Activated T-cell treated with anti-CD3 and anti-CD28 coated beads for 48 hours (primary cell): ENCODE measurements around the gene AQP5.

Experiments used
- DNase-seq: peaks from one replicate; pipeline ENCODE4 v3.0.0-alpha.2; 2020; ENCODE audit warnings: low read depth

Gene AQP5

DNA sequence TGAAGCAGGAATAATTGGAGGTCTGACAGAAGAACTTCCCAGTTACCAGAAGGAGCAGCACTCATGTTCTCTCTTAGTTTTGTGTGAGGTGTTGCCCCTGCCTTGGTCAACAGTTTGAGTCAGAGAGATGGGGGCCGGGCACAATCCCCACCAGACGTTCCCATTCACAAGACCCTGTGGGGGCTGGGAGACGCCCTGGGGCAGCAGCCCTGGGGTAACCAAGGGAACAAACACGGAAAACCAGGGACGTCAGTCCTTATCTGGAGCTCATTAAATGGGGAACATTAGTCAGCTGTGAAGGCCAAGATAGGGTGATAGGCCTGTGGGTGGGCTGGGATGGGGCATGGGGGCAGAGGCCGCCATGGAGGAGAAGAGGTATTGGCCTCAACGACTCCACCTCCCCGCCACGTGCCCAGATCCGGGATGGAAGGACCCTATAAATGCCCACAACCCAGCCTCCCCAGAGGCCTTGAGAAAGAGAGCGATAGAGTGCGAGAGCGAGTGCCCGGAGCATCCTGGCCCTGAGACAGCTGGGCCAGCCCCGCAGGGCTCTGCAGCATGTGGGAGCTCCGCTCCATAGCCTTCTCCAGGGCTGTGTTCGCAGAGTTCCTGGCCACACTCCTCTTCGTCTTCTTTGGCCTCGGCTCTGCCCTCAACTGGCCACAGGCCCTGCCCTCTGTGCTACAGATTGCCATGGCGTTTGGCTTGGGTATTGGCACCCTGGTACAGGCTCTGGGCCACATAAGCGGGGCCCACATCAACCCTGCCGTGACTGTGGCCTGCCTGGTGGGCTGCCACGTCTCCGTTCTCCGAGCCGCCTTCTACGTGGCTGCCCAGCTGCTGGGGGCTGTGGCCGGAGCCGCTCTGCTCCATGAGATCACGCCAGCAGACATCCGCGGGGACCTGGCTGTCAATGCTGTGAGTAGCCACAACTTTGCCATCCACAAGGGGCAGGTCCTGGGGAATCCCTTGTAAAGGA, 11.1 kb upstream of the AQP5 start, which contains the start of gene AQP2:
AQP2 (plus strand) TSS at position 465 of the 979 bp plus-strand sequence; CDS start at position 559, 94 bp downstream.
- no peak for DNase-seq

- DNase-seq = no peak
These were observed 10.0 kb upstream of the AQP5 start for GRCh38 chr12:49951411-49952240.

- DNase-seq = no peak
These were observed 9.1 kb upstream of the AQP5 start for GRCh38 chr12:49952391-49953055.

DNA sequence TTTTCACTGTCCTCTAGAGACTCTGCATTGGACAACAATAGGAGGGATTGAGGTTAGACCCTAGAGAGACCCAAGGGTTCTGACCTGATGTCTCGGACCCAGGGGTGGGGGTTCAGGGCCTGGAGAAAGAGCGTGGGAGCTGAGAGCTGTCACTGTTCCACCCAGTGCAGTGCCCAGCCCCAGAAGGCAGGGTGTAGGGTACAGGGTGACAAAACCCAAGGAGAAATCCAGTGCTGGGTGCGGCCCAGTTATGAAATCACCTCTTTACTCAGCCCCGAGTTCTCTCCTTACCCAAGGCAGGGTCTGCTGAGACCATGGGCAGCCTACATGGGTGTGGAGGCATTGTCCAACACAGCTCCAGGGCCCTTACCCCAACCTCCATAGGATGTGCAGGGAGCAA, 8.5 kb upstream of the AQP5 start:
- no peak for DNase-seq

- no peak for DNase-seq
These were observed 7.5 kb upstream of the AQP5 start for GRCh38 chr12:49953961-49954846.

GRCh38 chr12:49954863-49955830, 6.5 kb upstream of the AQP5 start:
- no peak for DNase-seq

GRCh38 chr12:49955899-49956662, 5.6 kb upstream of the AQP5 start:
- DNase-seq = no peak

DNA sequence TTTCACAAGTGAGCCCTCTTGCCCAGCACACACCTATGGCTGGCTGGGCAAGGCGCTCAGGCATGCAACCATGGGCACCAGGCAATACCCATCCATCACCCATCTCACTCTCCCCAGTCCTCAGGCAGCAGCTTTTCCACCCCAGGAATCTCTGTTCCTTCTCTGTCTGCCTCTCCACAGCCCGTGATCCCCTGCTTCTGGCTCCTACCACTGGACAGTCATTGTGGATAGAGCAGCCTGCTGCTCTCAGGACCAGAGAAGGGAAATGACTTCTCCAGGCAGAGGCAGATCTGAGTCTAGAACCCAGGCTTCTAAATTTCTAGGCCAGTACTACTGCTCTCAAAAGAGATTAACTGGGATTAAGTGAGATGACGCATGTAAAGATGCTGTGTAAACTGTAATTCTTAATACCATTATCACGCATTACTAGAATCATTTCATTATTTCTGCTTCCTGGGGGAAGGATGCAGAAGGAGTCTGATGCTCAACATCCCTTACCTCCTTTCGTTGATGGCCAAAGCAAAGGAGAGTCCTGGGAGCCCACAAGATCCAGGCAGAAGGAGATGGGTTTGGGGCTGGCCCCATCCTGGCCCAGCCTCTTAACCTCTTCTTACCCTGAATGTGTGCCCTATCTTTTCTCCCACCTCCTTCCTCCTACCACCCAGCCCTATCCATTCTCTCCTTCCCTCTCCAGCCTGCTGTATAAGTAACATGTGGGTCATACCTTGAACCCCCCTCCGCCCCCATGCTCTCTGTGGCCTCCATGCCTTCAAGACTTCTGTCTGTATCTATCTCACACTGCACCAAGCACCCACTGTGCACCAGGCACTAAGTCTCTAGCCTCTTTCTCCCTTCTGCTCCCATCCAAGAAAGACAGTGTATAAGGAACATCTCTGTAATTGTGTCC, 4.8 kb upstream of the AQP5 start:
- no peak for DNase-seq

- no peak for DNase-seq
These were observed 4.1 kb upstream of the AQP5 start for GRCh38 chr12:49957570-49957967.

DNA sequence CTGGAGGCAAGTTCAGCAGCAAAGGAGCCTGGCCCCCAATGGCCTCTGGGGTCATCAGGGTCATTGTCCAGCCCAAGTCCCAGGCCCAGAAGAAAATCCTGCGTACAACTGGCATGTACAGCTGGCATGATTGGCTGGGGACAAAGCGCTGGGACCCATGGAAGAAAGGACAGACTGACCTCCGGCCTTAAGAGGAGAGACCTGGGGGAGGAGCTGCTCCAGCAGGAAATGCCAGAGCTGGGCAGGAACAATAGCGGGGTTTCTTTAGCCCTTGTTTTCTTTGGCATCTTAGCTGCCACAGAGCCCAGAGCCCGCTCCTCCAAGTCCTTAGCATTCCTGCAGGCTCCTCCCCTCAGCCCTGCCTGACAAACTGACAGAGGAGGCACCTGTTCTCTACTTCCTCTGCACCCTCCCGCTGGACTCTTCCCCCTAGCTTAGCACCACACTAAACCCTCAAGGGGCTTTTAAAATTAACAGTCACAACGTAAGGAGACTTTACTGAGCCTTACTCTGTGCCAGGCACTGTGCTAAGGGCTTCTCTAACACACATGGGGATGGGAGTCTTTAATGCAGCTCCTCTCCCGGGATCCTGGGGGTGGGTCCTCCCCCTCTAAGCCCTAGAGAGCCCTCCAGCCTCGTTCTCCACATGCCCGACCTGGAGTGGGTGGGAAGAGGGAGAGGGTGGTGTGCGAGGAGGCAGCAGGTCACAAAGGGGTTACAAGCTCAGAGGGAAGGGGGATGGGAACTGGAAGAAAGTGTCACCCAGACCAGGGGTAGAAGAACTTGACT, 1.8 kb upstream of the AQP5 start:
- no peak for DNase-seq

- no peak for DNase-seq
These were observed 1.1 kb upstream of the AQP5 start for GRCh38 chr12:49960474-49961110.

GRCh38 chr12:49961993-49962764, 507 bp downstream of the AQP5 start:
- DNase-seq = no peak

DNA sequence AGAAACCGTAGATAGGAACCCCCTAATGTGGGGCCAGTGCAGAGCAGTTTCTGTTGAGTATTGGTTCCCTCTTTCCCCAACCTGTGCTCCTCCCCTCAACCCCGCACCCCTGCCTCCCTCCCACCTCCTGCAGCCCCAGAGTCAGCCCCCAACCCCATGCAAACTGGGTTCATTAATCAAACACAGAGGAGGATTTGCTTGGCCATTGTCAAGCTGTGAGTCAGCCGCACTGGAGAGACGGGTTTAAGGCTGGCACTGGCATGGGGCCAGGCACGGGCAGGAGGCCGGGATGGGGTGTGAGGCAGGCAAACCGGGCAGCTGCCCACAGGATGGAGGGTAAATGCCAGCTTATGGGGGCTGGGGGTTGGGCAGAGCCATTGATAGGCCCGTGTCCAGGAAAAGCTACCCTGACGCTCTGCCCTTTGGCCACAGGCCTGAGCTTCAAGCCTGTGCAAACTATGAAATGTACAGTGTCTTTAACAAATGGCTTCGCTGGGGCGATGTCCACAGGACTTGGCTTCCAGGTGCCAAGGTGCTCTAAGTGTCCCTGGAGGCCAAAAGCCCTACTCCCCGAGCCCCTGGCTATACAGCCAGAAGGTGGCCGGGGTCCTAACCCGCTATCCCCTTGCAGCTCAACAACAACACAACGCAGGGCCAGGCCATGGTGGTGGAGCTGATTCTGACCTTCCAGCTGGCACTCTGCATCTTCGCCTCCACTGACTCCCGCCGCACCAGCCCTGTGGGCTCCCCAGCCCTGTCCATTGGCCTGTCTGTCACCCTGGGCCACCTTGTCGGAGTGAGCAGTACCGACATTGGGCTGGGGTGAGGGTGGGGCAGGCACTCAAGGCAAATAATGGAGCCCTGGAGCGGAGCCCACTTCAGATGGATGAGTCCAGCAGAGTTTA, 1.4 kb downstream of the AQP5 start:
- DNase-seq = no peak

DNA sequence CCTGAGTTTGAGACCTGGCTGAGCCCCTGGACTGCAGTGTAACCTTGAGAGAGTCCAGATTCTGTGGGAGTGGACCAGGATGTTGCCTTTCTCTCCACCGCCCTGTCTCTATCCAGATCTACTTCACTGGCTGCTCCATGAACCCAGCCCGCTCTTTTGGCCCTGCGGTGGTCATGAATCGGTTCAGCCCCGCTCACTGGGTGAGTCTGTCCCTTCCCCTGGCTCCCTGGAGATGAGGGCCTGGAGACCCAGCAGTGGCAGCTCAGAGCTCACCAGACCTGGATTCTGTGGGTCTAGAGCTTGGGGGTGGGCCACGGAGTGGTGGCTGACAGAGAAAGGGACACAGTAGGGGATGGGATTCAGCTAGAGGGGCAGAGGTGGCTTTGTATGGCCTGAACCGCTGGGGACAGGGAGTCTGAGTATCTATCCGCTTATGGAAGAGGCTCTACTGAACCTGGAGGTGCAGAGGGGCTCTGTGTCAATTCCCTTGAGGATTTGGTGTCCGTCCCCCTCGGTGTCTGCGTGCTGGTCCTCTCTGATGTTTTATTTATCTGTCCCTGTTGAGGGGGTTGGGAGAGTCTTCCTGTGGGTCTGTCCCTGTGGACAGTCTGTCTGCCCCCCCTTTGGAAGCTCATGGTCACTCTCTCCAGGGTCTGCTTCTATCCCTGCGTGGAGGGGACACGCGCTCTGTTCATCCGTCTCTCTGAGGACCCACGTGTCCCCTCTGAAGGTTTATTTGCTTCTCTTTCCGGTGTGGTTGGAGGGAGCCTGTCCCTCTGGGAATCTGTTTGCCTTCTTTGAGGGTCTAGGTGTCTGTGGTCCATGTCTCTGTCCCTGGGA, 2.5 kb downstream of the AQP5 start:
- DNase-seq = no peak
